HL-60 (cell line): ENCODE results near the gene GNAT1.

Experiments used
- GABPA ChIP-seq: IDR thresholded peaks from 2 replicates; pipeline ENCODE4 v1.6.1; 2012; ENCODE audit warnings: low read depth
- POLR2AphosphoS5 ChIP-seq: IDR thresholded peaks from 2 replicates; pipeline ENCODE4 v1.6.1; 2012; ENCODE audit warnings: low read depth
- SPI1 ChIP-seq: IDR thresholded peaks from 2 replicates; pipeline ENCODE4 v1.6.1; 2012; ENCODE audit warnings: low read depth, mild to moderate bottlenecking, borderline replicate concordance
- TF ChIP-seq, protein P1 (sequence below): IDR thresholded peaks from one replicate; pipeline ENCODE4 v1.5.1; 2011; ENCODE audit warnings: low read length, control low read depth, inconsistent platforms; ENCODE audit not compliant: insufficient read depth
- TF ChIP-seq, protein P2 (sequence below): IDR thresholded peaks from 2 replicates; pipeline ENCODE4 v1.6.1; 2012; ENCODE audit warnings: low read depth; ENCODE audit not compliant: insufficient replicate concordance

DNA sequence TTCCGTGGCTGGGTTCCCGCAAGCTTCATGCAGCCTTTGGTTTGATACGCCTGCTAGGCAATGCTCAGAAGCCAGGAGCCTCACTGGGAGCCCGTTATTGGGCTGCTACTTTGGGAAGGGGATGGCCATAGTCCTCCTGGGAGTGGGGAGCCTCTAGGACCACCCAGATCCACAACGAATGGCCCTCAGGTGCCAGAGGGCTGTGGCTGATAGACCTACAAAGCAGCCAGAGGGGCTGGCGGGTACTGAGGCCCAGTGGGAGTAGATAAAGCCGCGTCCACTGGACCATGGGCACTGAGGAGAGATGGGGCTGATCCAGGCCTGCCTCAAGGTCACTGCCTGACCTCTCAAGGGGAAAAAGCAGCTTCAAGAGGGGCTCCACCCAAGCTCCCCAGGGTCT lies 714 bp downstream of the GNAT1 start:
- TF ChIP-seq, protein P1, sequence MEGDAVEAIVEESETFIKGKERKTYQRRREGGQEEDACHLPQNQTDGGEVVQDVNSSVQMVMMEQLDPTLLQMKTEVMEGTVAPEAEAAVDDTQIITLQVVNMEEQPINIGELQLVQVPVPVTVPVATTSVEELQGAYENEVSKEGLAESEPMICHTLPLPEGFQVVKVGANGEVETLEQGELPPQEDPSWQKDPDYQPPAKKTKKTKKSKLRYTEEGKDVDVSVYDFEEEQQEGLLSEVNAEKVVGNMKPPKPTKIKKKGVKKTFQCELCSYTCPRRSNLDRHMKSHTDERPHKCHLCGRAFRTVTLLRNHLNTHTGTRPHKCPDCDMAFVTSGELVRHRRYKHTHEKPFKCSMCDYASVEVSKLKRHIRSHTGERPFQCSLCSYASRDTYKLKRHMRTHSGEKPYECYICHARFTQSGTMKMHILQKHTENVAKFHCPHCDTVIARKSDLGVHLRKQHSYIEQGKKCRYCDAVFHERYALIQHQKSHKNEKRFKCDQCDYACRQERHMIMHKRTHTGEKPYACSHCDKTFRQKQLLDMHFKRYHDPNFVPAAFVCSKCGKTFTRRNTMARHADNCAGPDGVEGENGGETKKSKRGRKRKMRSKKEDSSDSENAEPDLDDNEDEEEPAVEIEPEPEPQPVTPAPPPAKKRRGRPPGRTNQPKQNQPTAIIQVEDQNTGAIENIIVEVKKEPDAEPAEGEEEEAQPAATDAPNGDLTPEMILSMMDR = no peak
- TF ChIP-seq POLR2AphosphoS5 = no peak
- TF ChIP-seq, protein P2, sequence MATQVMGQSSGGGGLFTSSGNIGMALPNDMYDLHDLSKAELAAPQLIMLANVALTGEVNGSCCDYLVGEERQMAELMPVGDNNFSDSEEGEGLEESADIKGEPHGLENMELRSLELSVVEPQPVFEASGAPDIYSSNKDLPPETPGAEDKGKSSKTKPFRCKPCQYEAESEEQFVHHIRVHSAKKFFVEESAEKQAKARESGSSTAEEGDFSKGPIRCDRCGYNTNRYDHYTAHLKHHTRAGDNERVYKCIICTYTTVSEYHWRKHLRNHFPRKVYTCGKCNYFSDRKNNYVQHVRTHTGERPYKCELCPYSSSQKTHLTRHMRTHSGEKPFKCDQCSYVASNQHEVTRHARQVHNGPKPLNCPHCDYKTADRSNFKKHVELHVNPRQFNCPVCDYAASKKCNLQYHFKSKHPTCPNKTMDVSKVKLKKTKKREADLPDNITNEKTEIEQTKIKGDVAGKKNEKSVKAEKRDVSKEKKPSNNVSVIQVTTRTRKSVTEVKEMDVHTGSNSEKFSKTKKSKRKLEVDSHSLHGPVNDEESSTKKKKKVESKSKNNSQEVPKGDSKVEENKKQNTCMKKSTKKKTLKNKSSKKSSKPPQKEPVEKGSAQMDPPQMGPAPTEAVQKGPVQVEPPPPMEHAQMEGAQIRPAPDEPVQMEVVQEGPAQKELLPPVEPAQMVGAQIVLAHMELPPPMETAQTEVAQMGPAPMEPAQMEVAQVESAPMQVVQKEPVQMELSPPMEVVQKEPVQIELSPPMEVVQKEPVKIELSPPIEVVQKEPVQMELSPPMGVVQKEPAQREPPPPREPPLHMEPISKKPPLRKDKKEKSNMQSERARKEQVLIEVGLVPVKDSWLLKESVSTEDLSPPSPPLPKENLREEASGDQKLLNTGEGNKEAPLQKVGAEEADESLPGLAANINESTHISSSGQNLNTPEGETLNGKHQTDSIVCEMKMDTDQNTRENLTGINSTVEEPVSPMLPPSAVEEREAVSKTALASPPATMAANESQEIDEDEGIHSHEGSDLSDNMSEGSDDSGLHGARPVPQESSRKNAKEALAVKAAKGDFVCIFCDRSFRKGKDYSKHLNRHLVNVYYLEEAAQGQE = no peak
- no peak for TF ChIP-seq GABPA
- TF ChIP-seq SPI1 = no peak
